ENCODE data around the gene NID1.

DNA sequence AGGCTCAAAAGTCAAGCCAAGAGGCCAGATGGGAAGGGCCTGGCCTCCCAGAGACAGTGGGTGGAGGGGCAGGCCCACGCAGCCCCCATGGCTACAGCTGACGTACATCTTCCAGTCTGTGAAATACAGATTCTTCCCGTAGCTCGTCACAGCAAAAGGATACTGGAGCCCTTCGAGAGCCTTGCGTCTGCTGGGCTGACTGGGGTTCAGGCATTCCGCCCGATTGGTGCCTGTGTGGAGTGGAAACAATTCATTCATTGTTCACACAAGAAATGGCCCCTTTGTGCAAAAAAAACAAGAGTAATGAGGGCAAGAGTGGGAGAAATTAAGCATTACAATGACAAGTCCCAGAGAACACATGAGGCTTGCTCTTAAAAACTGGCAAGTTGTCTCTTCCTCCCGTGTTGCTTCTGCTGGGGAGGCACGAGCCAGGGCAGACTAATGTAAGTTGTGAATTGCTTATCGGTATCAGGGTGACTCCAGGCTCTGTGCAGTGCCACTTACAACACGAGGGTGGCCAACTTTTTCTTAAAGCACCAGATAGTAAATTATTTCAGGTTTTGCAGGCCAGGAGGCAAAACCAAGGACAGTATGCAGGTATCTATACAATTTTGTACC lies 85.1 kb downstream of the NID1 start:
- no peak for TF ChIP-seq CTCF (IDR thresholded peaks at IDR 0.05)
- TF ChIP-seq POLR2A (IDR thresholded peaks at IDR 0.05) = no peak
